Motor neuron (in vitro differentiated cells): ENCODE results near the gene EIF5A2. TPM values are rescaled to one million over a fixed set of nuclear protein-coding genes. Genes with fewer than 3 reads are reported as not detected.
A peak's percentile ranks its signal among the peaks of the same experiment; 100 is the strongest.
"Not testable (repeated sequence)": the region's sequence is repeated elsewhere in the genome, so short reads cannot be mapped to it uniquely, and the experiment has no call there.

Experiments
- ATAC-seq, 8 experiments: fragments of 200-7000 bp; cut with Tn5 transposase; replicated peaks in 6 of 8; 2 replicates each; pipeline ENCODE4 v1.8.0; 2021; ENCODE audit warnings: mild to moderate bottlenecking in 8 of 8, moderate library complexity in 8 of 8
- H3K27ac ChIP-seq, 2 donors: fragments of 250-450 bp; sonication (Bioruptor Pico); 2 replicates each; pipeline ENCODE4 v1.9.0; 2021; ENCODE audit warnings: antibody characterized with exemption in 2 of 2, mild to moderate bottlenecking in 2 of 2, moderate library complexity in 1 of 2
- H3K4me1 ChIP-seq, 2 donors: fragments of 250-450 bp; sonication (Bioruptor Pico); replicated peaks in 1 of 2; 2 replicates each; pipeline ENCODE4 v1.6.1; 2021; ENCODE audit warnings: antibody characterized with exemption in 2 of 2, mild to moderate bottlenecking in 2 of 2, moderate library complexity in 1 of 2
- H3K4me3 ChIP-seq, 5 donors: fragments of 250-450 bp; sonication (Bioruptor Pico); 2 replicates each; pipeline ENCODE4 v1.9.0; 2021; ENCODE audit warnings: antibody characterized with exemption in 5 of 5, mild to moderate bottlenecking in 5 of 5, moderate library complexity in 4 of 5
- WGBS, 10 experiments: fragments of 450-650 bp; shearing (Covaris generic); methylation state at CpG; one replicate each; pipeline ENCODE4 v1.0.0; 2022; 5-methylcytosine and 5-hydroxymethylcytosine counted together
- in situ Hi-C, 9 experiments: fragments of 400-800 bp; cut with MboI; loops; one replicate each; pipeline ENCODE4 v1.15.0; 2021; ENCODE audit warnings: low sequenced_read_pairs in 9 of 9, low pct_unique_long_range_greater_than_20kb in 2 of 9; ENCODE audit not compliant: unreplicated experiment in 9 of 9
- total RNA-seq, 8 experiments: library from RNA; unstranded; fragments of 300-600 nt; gene quantifications; 2 replicates each; pipeline versions ENCODE4 v1.2.3 to v1.2.4, GENCODE V29; 2022

EIF5A2 gene
- total RNA-seq, 8 experiments from 2014 or later: 1.1 to 7.5 (median 3.7) TPM

- WGBS, 10 experiments: 29 to 100% (median 84%) methylated on average over 1 to 3 of the region's 3 CpGs; no CpG with 5 or more reads in 1 of the 10 experiments
- ATAC-seq: no peak
- Histone ChIP-seq H3K4me3 (no peak overlapping the region), H3K4me1 (peaks cover 0 to 5% of the 10 kb centered on the region in 2 donors), H3K27ac (no peak overlapping the region)
- in situ Hi-C loops: no loop called here
These were observed 2.6 kb upstream of the EIF5A2 start for GRCh38 chr3:170911051-170911450.

- no peak overlapping the region for H3K4me3 ChIP-seq
- peaks cover 0 to 5% of the 10 kb centered on the region in 2 donors for H3K4me1 ChIP-seq
- in situ Hi-C loops: no loop called here
- no peak for ATAC-seq
- no peak overlapping the region for H3K27ac ChIP-seq
These were observed 2.1 kb upstream of the EIF5A2 start for GRCh38 chr3:170910542-170910941.

DNA sequence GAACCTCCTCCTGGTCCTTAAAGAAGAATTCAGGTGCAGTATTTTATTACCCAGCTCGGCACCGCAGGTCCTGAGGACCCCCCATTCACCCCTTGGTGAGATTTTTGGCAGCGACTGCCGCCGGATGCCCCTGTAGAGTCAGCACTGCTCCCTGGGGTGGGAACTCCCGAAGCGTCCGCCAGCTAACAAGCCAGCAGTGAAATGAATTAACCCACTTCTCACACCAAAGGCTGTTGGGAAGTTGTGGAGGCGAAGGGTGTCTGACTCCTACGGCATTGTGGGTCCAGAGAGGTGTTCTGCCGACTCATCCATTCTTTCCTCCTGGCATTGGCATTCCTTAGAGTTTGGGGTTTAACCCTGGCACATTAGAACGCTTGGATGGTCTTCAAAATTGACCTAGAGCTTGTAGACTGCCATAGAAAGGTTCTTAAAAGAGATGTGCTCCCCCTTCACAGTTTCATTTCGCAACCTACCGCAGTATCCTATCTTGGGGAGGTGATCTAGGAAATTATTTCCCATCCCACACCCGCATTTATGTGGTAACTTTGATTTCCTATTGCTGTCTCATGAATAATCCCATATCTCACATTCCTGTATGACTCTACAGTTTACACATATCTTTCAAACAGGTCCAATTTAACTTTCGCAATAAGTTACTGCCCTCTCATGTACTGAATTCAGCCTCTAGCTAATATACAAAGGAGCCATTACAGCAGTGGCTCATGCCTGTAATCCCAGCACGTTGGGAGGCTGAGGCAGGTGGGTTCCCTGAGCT, 879 bp upstream of the EIF5A2 start:
- in situ Hi-C loops: no loop called here
- Histone ChIP-seq H3K4me3 (no peak overlapping the region), H3K4me1 (peaks cover 0 to 5% of the 10 kb centered on the region in 2 donors), H3K27ac (no peak overlapping the region)
- WGBS, 10 experiments: 59 to 100% (median 95%) methylated on average over 1 to 7 of the region's 17 CpGs; no CpG with 5 or more reads in 1 of the 10 experiments
- peak in 1 of 8 experiments; percentile 9 for ATAC-seq

DNA sequence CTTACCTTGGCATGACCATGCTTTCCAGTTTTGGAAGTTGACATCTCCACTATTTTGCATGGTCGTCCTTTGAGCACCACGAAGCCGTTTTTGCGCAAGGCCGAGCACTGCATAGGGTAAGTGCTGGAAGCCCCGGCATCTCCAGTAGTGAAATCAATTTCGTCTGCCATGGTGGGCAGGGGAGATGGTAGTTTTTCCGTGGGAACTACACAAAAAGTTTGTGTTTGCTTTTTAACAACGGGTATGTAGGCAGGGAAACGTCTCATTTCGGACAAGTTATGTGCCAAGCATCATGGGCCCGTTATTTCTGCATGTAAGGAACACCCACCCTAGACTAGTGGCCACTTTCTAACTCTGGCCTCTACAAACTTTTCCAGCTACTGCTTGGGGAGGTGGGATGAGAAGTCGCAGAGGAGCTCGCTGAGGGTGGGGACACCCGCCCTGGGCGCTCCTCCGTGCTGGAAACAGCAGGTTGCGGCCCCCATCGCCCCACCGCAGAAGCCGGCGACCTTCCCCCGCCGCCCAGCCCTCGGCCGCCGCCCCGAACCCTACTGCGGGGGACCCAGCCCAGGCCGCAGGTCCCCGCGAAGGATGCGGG, 701 bp downstream of the EIF5A2 start:
- WGBS, 10 experiments: 0 to 9% (median 2%) methylated on average over 1 to 9 of the region's 33 CpGs; no CpG with 5 or more reads in 4 of the 10 experiments
- H3K4me3 ChIP-seq: peak overlapping the region; percentile 36 to 50 (median 47)
- peak; percentile 11 to 34 (median 24) for ATAC-seq
- in situ Hi-C loops: no loop called here
- peaks cover 0 to 5% of the 10 kb centered on the region in 2 donors for H3K4me1 ChIP-seq
- no peak overlapping the region for H3K27ac ChIP-seq

DNA sequence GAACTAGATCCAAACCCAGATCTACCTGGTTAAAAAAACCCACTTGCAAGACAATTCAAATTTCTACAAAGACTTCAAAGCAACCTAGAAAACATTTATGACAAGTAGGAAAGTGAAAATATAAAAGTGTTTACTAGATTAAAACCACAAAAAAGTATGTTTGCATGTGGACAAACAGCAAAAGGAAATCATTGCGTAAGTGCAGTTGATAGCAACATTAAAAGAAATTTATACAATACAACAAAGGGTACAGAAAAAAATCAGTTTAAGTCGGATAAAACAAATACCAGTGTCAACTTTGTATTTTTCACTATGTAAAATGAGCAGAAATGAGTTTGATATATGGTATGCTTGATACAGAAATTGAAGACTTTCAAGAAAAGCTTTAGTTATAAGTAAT, 2.6 kb downstream of the EIF5A2 start:
- in situ Hi-C loops: no loop called here

GRCh38 chr3:170903123-170903522, 5.3 kb downstream of the EIF5A2 start:
- H3K27ac ChIP-seq: no peak overlapping the region
- 82 to 100% (median 95%) methylated on average over 1 to 3 of the region's 3 CpGs; no CpG with 5 or more reads in 1 of the 10 experiments for WGBS, 10 experiments
- ATAC-seq: no peak
- in situ Hi-C loops: no loop called here
- peaks cover 0 to 5% of the 10 kb centered on the region in 2 donors for H3K4me1 ChIP-seq
- no peak overlapping the region for H3K4me3 ChIP-seq

More for the DNA sequence above, 2.6 kb downstream of the EIF5A2 start:
- no peak for ATAC-seq
- Histone ChIP-seq H3K4me3 (no peak overlapping the region), H3K4me1 (peaks cover 0 to 5% of the 10 kb centered on the region in 2 donors), H3K27ac (no peak overlapping the region)
- 84 to 100% (median 88%) methylated on average over 1 to 2 of the region's 2 CpGs; no CpG with 5 or more reads in 1 of the 10 experiments for WGBS, 10 experiments

GRCh38 chr3:170899455-170899854, 9.0 kb downstream of the EIF5A2 start:
- 75 to 100% (median 83%) methylated on average over 1 of the region's 1 CpG; no CpG with 5 or more reads in 5 of the 10 experiments for WGBS, 10 experiments
- H3K4me3 ChIP-seq: no peak overlapping the region
- in situ Hi-C loops: no loop called here
- no peaks in the 10 kb centered on the region for H3K4me1 ChIP-seq
- H3K27ac ChIP-seq: no peak overlapping the region
- no peak for ATAC-seq

GRCh38 chr3:170897978-170898377, 10.5 kb downstream of the EIF5A2 start:
- no peak overlapping the region for H3K4me3 ChIP-seq
- WGBS, 10 experiments: 83 to 100% (median 100%) methylated on average over 1 to 2 of the region's 2 CpGs; no CpG with 5 or more reads in 3 of the 10 experiments
- no peak overlapping the region for H3K27ac ChIP-seq
- H3K4me1 ChIP-seq: no peaks in the 10 kb centered on the region
- in situ Hi-C loops: no loop called here
- ATAC-seq: no peak

- H3K4me3 ChIP-seq, in situ Hi-C loops, H3K4me1 ChIP-seq, H3K27ac ChIP-seq: not testable (repeated sequence)
- 83% methylated on average over 1 of the region's 1 CpG; no CpG with 5 or more reads in 9 of the 10 experiments for WGBS, 10 experiments
- ATAC-seq: peak in 2 of 8 experiments; percentile 51 to 77
These were observed 11.2 kb downstream of the EIF5A2 start for GRCh38 chr3:170897199-170897598.

- H3K4me3 ChIP-seq: no peak overlapping the region
- H3K27ac ChIP-seq: no peak overlapping the region
- WGBS, 10 experiments: 82 to 100% (median 100%) methylated on average over 1 of the region's 1 CpG; no CpG with 5 or more reads in 5 of the 10 experiments
- in situ Hi-C loops: no loop called here
- no peaks in the 10 kb centered on the region for H3K4me1 ChIP-seq
- ATAC-seq: no peak
These were observed 11.7 kb downstream of the EIF5A2 start for GRCh38 chr3:170896781-170897180.

GRCh38 chr3:170896333-170896732, 12.1 kb downstream of the EIF5A2 start:
- H3K4me3 ChIP-seq, H3K4me1 ChIP-seq, H3K27ac ChIP-seq, ATAC-seq, in situ Hi-C loops: not testable (repeated sequence)
- 50 to 100% (median 96%) methylated on average over 1 to 6 of the region's 6 CpGs for WGBS, 10 experiments

DNA sequence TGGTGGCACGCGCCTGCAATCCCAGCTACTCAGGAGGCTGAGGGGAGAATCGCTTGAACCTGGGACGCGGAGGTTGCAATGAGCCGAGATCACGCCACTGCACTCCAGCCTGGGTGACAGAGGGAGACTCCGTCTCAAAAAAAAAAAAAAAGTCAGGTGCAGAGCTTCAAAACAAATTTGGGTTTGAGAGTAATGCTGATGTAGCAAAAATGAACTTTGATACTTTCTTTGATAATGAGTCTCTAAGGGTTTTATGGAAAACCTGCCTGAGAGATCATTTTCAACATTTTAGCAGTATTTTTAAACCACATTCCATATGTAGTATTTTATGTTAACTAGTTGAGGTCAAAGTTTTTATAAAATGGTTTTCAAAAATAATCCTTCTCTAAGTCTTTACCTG, 14.5 kb downstream of the EIF5A2 start:
- H3K27ac ChIP-seq: no peak overlapping the region
- no peak for ATAC-seq
- 80 to 100% (median 98%) methylated on average over 1 to 8 of the region's 8 CpGs; no CpG with 5 or more reads in 1 of the 10 experiments for WGBS, 10 experiments
- H3K4me1 ChIP-seq: no peaks in the 10 kb centered on the region
- in situ Hi-C loops: no loop called here
- H3K4me3 ChIP-seq: no peak overlapping the region

DNA sequence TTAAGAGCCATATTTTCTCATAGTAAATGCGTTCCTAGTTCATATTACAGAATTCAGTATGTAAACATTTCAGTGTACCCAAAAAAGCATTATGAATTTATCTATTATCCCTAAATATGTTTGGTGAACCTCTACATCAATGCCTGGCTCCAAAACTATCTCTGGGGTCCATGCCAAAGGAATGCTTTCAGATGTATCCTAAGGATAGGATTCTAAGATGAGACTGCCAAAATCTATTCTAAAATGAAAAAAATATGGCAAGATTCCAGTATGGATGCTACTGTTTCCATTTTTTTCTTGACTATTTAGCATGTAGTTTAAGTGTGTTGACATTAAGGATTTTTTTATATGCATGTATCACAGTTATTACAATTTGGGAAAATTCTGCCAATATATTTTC, 18.8 kb downstream of the EIF5A2 start:
- Histone ChIP-seq H3K4me3 (no peak overlapping the region), H3K27ac (no peak overlapping the region), H3K4me1 (no peaks in the 10 kb centered on the region)
- in situ Hi-C loops: no loop called here
- no peak for ATAC-seq
- 0 to 100% (median 80%) methylated on average over 1 of the region's 1 CpG; no CpG with 5 or more reads in 1 of the 10 experiments for WGBS, 10 experiments
